ENCODE data around the gene NFU1. TPM values are rescaled to one million over a fixed set of nuclear protein-coding genes. Genes with fewer than 3 reads are reported as not detected.

The NFU1 gene
- polyA plus RNA-seq, 1 of the 3 experiments (the other 2 are of a cell fraction) = 23.5 TPM

DNA sequence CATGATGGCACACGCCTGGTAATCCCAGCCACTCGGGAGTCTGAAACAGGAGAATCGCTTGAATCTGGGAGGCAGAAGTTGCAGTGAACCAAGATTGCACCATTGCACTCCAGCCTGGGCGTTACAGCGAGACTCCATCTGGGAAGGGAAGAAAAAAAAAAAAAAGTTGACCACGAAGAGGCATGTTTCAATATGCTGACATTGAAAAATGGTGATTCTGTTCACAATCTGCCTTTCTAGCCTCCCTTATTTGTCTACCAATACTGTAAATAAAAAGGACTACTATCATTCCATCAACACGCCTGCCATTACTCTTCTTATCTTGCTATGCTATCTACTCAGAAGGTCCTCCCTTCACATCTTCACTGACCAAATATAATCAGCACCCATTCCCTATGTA is 68.6 kb downstream of the NFU1 start:
- 96% methylated on average over 7 of the region's 7 CpGs for WGBS (ENCODE audit: low lambda C conversion rate)
- H3F3A ChIP-seq (replicated peaks; ENCODE audit: insufficient read depth) = no peaks in the 10 kb centered on the region

DNA sequence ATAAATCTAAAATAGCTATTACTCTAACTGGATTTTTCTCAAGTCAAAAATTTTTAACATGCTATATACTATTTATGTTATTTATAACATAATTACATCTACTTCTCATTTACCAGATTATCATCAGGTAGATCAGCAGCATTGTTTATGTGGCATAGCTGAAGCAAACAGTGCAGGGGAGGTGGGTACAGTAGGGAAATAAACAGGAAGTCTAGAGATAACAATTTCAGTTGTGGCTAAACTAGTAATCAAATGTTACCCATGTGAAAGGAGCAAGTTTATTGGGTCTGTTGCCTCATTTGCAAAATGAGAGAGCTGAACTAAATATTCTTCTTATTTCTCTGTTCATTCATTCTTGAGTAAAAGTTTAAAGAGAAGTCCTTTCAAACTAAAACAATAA is 77.9 kb downstream of the NFU1 start:
- Histone ChIP-seq H3K9ac (no peak overlapping the region), H3K79me2 (ENCODE audit: insufficient read depth) (no peaks in the 10 kb centered on the region; the same call in none of the 2 replicates), H3K4me3 (ENCODE audit: low read depth in 2 of 2, low read length in 1 of 2) (no peak overlapping the region), H3K36me3 (replicated peaks in 1 of 2; ENCODE audit: control insufficient read depth in 1 of 2, insufficient read depth in 2 of 2, low read length in 1 of 2) (peaks cover 42 to 78% of the 10 kb centered on the region in 2 experiments), H3F3A (replicated peaks; ENCODE audit: insufficient read depth) (peaks cover 13% of the 10 kb centered on the region), H4K20me1 (ENCODE audit: insufficient read depth) (no peaks in the 10 kb centered on the region), H3K27ac (ENCODE audit: low read depth in 2 of 2, low read length in 1 of 2) (no peak overlapping the region), H3K9me2 (no peaks in the 10 kb centered on the region), H3K27me3 (ENCODE audit: insufficient read depth) (no peaks in the 10 kb centered on the region), H3K4me2 (no peak overlapping the region), H3K9me3 (no peaks in the 10 kb centered on the region), H2AFZ (ENCODE audit: low read depth) (no peak overlapping the region), H3K4me1 (ENCODE audit: control insufficient read depth in 1 of 2, insufficient read depth in 2 of 2, low read depth in 1 of 2, low read length in 1 of 2) (peaks cover 0 to 8% of the 10 kb centered on the region in 2 experiments; a peak in 1 of 4 replicates)
- ChIA-PET POLR2A (no interaction called here), CTCF (no interaction called here)
- TF ChIP-seq MEF2A (IDR thresholded peaks at IDR 0.05; ENCODE audit: borderline replicate concordance, low read depth) (no peak), TCF12 (IDR thresholded peaks at IDR 0.05) (no peak), FOXJ3 (CRISPR knock-in tag; IDR thresholded peaks at IDR 0.05) (no peak), NFIC (IDR thresholded peaks at IDR 0.05; ENCODE audit: borderline replicate concordance) (no peak)
- TF ChIP-seq, protein P1, sequence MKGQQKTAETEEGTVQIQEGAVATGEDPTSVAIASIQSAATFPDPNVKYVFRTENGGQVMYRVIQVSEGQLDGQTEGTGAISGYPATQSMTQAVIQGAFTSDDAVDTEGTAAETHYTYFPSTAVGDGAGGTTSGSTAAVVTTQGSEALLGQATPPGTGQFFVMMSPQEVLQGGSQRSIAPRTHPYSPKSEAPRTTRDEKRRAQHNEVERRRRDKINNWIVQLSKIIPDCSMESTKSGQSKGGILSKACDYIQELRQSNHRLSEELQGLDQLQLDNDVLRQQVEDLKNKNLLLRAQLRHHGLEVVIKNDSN (IDR thresholded peaks at IDR 0.05; ENCODE audit: borderline replicate concordance, low read depth) = no peak
- TF ChIP-seq, protein P2, sequence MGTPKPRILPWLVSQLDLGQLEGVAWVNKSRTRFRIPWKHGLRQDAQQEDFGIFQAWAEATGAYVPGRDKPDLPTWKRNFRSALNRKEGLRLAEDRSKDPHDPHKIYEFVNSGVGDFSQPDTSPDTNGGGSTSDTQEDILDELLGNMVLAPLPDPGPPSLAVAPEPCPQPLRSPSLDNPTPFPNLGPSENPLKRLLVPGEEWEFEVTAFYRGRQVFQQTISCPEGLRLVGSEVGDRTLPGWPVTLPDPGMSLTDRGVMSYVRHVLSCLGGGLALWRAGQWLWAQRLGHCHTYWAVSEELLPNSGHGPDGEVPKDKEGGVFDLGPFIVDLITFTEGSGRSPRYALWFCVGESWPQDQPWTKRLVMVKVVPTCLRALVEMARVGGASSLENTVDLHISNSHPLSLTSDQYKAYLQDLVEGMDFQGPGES (IDR thresholded peaks at IDR 0.05; ENCODE audit: low read depth, low read length) = no peak
- no peak for DNase-seq

More for the DNA sequence above, 68.6 kb downstream of the NFU1 start:
- ChIA-PET CTCF (no interaction called here), POLR2A (interaction anchor here (0.9 kb wide), 1 partner anchor 67 kb away, joined by 3 read pairs; no protein-coding TSS in a partner anchor)
- Histone ChIP-seq H3K9ac (no peak overlapping the region), H3K4me2 (no peak overlapping the region), H3K79me2 (ENCODE audit: insufficient read depth) (peaks cover 34% of the 10 kb centered on the region), H3K9me3 (no peaks in the 10 kb centered on the region), H3K4me3 (ENCODE audit: low read depth in 2 of 2, low read length in 1 of 2) (no peak overlapping the region), H3K27me3 (ENCODE audit: insufficient read depth) (no peaks in the 10 kb centered on the region), H3K36me3 (replicated peaks in 1 of 2; ENCODE audit: control insufficient read depth in 1 of 2, insufficient read depth in 2 of 2, low read length in 1 of 2) (peaks cover 37 to 82% of the 10 kb centered on the region in 2 experiments), H3K27ac (ENCODE audit: low read depth in 2 of 2, low read length in 1 of 2) (no peak overlapping the region), H3K4me1 (ENCODE audit: control insufficient read depth in 1 of 2, insufficient read depth in 2 of 2, low read depth in 1 of 2, low read length in 1 of 2) (no peaks in the 10 kb centered on the region), H2AFZ (ENCODE audit: low read depth) (no peak overlapping the region), H4K20me1 (ENCODE audit: insufficient read depth) (peaks cover under 1% of the 10 kb centered on the region; the same call in 1 of the 2 replicates), H3K9me2 (no peaks in the 10 kb centered on the region)
- DNase-seq = no peak
- no peak for TF ChIP-seq FOXM1 (IDR thresholded peaks at IDR 0.05; ENCODE audit: low read depth)
- TF ChIP-seq JUND (IDR thresholded peaks at IDR 0.05) = no peak
- TF ChIP-seq, protein P3, sequence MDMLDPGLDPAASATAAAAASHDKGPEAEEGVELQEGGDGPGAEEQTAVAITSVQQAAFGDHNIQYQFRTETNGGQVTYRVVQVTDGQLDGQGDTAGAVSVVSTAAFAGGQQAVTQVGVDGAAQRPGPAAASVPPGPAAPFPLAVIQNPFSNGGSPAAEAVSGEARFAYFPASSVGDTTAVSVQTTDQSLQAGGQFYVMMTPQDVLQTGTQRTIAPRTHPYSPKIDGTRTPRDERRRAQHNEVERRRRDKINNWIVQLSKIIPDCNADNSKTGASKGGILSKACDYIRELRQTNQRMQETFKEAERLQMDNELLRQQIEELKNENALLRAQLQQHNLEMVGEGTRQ (IDR thresholded peaks at IDR 0.05; ENCODE audit: borderline replicate concordance, low read depth, low read length) = no peak
- no peak for TF ChIP-seq ELF1 (IDR thresholded peaks at IDR 0.05)

Measured in SK-N-SH (cell line).